HG03558 (cell line): Measurements from ENCODE around the gene RFC1.

Experiments used
- ATAC-seq: cut with Tn5 transposase; IDR thresholded peaks from one replicate; pipeline ENCODE4 v1.9.1; 2021; ENCODE audit warnings: moderate number of reproducible peaks; ENCODE audit not compliant: unreplicated experiment; ENCODE audit errors: extremely low read depth

Gene RFC1

DNA sequence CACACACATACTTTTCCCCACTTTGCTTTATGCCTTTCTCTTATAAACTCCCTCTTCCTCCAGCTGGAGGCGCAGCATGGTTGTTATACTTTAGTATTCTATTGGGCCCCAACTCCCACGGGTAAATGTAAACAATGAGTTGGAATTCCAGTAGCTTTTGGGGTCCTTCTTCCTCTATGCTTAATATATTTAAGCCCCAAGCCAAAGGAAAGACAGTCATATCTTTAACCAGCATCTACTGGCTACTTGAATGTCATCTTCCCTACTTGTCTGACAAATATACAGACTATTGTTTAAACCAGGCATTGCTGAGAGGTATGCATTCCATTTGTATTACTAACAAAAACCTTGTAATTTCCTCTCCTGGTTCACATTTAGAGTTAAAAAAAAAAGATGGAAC, 110.9 kb downstream of the RFC1 start:
- no peak for ATAC-seq

DNA sequence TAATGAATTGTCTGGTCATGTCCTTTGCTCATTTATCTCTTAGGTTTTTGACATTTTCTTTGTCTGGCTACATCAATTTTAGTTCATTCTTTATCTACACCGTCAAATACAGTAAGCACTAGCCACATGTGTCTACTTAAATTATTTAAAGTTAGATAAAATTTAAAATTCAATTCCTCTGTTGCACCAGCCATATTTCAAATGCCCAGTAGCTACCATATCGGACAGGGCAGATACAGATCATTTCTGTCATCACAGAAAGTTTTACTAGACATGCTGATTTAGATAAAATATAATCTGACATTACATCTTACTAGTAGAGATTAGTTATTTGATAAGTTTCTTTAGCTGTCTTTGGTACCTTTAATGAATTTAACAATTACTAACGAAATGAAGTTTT, 122.7 kb downstream of the RFC1 start:
- no peak for ATAC-seq
